ENCODE results near the gene SLC37A4.

Gene SLC37A4

GRCh38 chr11:119030329-119031047 lies at the start of gene SLC37A4:
Gene SLC37A4, minus strand, starts transcription at chr11:119030877.
- H3K4me3 ChIP-seq (ENCODE audit: low read depth, low read length): peak within 1 kb of the TSS; percentile 73
- peak; percentile 96 for DNase-seq (ENCODE audit: low read depth)

DNA sequence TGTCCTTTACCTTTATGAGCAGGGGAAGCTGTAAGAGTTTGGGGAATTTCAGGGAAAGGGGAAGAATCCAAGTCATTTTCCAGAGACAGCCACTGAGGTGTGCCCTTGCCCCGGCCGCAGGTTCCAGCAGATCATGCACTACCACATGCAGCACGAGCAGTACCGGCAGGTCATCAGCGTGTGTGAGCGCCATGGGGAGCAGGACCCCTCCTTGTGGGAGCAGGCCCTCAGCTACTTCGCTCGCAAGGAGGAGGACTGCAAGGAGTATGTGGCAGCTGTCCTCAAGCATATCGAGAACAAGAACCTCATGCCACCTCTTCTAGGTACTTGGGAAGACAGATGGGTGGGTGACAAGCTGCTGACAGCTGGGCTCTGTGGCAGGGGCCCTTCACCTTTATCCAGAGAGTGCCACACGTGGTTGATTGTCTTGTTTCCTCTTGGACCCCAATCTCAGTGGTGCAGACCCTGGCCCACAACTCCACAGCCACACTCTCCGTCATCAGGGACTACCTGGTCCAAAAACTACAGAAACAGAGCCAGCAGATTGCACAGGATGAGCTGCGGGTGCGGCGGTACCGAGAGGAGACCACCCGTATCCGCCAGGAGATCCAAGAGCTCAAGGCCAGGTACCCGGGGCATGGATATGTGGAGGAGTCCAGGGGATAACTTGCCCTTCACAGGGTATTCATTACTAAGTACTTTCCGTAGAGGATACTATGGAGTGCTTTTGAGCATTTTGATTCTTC lies 48.2 kb upstream of the SLC37A4 start:
- no peak overlapping the region for H3K4me3 ChIP-seq (ENCODE audit: low read depth, low read length)
- no peak for TF ChIP-seq CTCF (IDR thresholded peaks at IDR 0.05; ENCODE audit: low read depth, low read length, missing control alignments)
- no peak for DNase-seq (ENCODE audit: low read depth)

More at GRCh38 chr11:119030329-119031047, at the start of gene SLC37A4:
- TF ChIP-seq CTCF (IDR thresholded peaks at IDR 0.05; ENCODE audit: low read depth, low read length, missing control alignments): no peak

- no peak for TF ChIP-seq CTCF (IDR thresholded peaks at IDR 0.05; ENCODE audit: low read depth, low read length, missing control alignments)
- no peak for DNase-seq (ENCODE audit: low read depth)
- H3K4me3 ChIP-seq (ENCODE audit: low read depth, low read length): no peak overlapping the region
These were observed 47.2 kb upstream of the SLC37A4 start for GRCh38 chr11:119077839-119078238.

- DNase-seq (ENCODE audit: low read depth): peak; percentile 91
- peak within 1 kb of the TSS; percentile 58 for H3K4me3 ChIP-seq (ENCODE audit: low read depth, low read length)
- TF ChIP-seq CTCF (IDR thresholded peaks at IDR 0.05; ENCODE audit: low read depth, low read length, missing control alignments): no peak
These were observed 36.9 kb upstream of the SLC37A4 start, which contains the start of gene VPS11 for GRCh38 chr11:119067371-119068222. Gene VPS11, plus strand, starts transcription at chr11:119067818. Its CDS starts 6 bp downstream, at chr11:119067824.

GRCh38 chr11:119065369-119065768 lies 34.7 kb upstream of the SLC37A4 start:
- peak; percentile 74 for TF ChIP-seq CTCF (IDR thresholded peaks at IDR 0.05; ENCODE audit: low read depth, low read length, missing control alignments)
- DNase-seq (ENCODE audit: low read depth): no peak
- no peak overlapping the region for H3K4me3 ChIP-seq (ENCODE audit: low read depth, low read length)

DNA sequence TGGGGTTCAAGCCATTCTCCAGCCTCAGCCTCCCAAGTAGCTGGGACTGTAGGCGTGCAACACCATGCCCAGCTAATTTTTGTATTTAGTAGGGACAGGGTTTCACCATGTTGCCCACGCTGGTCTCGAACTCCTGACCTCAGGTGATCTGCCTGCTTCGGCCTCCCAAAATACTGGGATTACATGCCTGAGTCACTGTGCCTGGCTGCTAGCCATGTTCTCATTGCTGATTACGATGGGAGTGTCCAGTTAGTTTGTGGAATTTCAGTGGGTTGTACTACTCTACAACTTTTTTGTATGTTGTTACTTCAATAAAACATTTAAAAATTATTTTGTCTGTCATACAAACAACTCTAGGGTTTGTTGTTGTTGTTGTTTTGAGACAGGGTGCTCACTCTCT lies 32.1 kb upstream of the SLC37A4 start:
- TF ChIP-seq CTCF (IDR thresholded peaks at IDR 0.05; ENCODE audit: low read depth, low read length, missing control alignments): no peak
- no peak for DNase-seq (ENCODE audit: low read depth)

More for the DNA sequence above, 32.1 kb upstream of the SLC37A4 start:
- H3K4me3 ChIP-seq (ENCODE audit: low read depth, low read length): no peak overlapping the region

Data from GM12864 (cell line).